Measurements from ENCODE around the gene SLC35F1.

Gene SLC35F1

DNA sequence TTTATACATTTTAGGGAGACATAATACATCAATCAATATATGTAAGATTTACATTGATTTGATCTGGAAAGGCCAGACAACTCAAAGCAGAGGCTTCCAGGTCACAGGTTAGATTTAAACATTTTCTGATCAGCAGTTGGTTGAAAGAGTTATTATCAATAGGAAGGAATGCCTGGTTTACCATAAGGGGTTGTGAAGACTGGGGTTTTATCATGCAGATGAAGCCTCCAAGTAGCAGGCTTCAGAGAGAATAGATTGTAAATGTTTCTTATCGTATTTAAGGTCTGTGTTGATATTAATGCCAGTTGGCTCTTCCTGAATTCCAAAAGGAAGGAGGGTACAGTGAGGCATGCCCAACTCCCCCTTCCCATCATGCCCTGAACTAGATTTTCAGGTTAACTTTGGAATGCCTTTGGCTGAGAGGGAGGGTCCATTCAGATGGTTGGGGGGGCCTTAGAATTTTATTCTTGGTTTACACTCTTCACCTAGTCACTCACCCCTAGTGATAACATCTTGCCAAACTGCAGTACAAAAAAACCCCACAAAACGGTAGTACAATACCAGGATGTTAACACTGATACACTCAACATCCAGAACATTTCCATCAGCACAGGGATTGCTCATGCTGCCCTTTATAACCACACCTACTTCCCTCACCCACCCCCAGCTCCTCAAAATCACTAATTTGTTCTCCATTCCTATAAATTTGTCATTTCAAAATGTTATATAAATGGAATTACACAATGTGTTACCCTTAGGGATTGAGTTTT, 381.5 kb downstream of the SLC35F1 start:
- no peak for DNase-seq

DNA sequence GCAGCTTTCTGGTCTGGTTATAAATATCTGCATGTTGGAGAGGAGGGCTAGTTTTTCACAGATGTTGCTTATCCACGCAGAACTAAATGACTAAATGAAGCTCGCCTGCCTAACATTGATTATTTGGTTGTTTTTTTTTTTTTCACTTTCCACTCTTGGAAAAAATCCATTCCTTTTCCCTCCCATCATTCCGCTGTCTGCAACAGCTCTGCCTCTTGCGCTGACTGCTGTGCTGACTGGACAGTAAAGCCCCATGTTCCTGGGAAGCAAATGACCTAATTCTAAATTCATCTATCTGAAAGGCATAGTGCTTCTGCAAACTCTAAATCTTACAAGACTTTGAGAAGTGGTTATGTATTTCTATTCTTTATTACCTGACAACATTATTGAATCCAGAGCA, 385.5 kb downstream of the SLC35F1 start:
- no peak for DNase-seq

DNA sequence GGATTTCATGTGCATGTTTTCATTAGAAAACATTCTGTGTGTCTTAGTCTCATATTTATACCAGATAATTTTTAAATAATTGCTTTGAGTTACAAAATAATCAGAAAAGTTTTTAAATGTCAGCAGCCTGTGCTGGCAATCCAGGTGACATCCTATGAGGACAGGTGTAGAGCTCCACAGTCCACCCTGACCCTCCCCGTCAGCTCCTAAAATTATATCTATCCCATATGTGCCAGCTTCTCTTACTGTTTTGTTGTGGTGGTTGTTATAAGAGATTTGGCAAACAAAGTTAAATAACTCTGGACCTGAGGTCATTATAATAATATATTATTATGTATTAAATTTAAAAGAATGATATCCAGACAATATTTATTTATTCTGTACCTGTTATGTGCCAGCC, 387.8 kb downstream of the SLC35F1 start:
- DNase-seq, result no peak

DNA sequence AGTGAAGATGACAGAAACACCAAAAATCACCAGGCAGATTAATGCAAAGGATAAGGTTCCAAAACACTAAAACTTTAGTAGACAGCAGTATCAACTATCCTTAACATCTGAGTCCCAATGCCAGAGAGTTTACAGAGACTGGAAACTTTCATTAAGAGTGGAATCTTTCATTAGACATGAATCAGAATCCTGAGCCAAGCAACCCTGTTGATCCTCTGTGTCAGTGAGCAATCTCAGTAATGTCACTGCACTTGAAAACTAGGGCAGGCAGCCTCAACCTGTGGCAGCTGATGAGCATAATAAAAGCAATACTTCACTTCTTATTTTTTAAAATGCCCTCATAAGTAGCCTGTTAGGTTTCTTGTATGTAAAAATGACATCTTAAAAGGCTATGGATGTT, 388.3 kb downstream of the SLC35F1 start:
- no peak for DNase-seq

- no peak for DNase-seq
These were observed 389.3 kb downstream of the SLC35F1 start for GRCh38 chr6:118296129-118296901.

DNA sequence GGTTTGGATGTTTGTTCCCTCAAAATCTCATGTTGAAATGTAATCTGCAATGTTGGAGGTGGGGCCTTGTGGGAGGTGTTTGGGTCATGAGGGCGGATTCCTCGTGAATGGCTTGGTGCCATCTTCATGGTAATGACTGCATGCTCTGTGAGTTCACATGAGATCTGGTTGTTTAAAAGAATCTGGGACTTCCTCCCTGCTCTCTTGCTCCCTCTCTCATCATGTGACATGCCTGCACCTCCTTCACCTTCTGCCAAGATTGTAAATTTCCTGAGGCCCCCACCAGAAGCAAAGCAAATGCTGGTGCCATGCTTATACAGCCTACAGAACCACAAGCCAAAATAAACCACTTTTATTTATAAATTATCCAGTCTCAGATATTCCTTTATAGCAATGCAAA, 390.8 kb downstream of the SLC35F1 start:
- DNase-seq, result peak; percentile 13

DNA sequence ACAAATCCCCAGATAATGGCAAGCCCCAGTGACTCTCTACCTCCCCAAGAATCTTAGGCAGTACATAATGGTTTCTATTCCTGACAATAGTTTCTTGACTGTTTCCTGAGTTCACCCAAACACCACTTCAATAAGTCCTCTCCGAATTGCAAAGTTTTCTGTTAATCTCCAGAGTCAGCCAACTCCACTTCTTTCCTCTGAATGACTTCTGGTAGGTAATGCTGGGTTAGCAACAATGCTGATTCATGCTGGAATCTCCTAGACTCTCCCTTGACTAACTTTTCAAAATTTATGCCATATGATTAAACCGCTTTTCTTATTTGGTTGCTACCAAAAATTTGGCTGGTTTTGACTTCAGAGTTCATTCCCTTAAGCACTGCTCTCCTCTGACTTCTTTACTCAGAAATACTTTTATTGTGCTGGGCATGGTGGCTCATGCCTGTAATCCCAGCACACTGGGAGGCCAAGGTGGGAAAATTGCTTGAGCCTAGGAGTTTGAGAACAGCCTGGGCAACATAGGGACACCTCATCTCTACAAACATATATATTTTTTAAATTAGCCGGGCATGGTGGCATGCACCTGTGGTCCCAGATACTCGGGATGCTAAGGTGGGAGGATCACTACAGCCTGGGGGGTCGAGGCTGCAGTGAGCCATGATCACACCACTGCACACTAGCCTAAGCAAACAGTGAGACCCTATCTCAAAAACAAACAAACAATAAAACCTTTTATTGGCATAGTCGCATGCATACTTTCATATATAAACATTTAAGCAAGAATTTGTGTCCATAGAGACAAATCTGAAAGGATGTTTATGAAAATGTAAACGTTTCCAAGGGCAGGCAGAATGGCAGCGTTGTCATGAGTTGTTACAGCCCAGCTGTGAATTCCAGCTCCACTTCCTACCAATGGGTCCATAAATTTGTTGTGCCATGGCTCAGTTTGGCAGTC, 391.7 kb downstream of the SLC35F1 start:
- no peak for DNase-seq

DNA sequence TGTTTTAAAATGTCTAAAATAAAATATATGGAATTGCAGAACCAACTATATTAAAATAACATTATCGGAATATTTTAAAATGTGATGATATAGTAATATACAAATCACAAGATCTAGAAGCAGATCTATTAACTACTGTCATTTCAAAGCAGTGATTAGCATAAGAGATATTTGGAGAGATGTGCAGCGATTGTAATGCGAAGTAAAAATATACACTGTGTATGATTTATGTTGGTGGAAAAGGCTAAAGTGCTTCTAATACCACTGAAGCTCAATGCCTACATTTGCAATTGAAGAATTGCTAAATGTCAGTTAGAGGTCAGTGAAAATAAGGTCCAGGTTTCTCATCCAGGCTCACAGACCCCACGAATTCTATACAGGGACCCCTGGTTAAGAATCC, 392.4 kb downstream of the SLC35F1 start:
- no peak for DNase-seq

DNA sequence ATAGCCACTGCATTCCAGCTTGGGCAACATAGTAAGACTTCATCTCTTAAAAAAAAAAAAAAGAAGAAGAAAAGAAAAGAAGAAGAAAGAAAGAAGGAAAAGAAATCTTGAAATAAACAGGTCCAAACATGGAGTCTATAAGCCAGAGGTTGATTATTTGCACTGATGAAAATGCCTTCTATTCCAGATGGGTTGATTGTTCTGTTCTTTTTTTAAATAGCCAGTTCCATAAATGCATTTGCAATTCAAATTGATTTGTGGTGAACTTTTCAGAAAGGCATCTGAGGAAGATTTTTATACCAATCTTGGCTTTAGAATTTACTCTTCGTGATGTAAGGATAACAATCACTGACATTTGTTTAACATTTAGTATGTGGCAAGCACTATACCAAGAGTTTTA, 397.3 kb downstream of the SLC35F1 start:
- no peak for DNase-seq

DNA sequence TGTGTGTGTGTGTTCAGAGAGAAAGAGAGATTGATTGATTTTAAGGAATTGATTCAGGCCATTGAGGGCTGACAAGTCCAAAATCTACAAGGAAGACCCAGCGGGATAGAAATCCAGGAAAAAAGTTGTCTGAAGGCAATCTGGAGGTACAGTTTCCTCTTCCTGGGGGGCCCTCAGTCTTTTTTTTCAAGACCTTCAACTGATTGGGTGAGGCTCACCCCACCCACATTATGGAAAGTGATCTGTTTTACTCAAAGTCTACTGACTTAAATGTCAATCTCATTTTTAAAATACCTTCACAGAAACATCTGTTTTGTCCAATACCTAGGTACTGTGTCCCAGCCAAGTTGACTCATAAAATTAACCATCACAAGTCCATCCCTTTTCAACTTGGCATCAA, 398.0 kb downstream of the SLC35F1 start:
- DNase-seq, result no peak

DNA sequence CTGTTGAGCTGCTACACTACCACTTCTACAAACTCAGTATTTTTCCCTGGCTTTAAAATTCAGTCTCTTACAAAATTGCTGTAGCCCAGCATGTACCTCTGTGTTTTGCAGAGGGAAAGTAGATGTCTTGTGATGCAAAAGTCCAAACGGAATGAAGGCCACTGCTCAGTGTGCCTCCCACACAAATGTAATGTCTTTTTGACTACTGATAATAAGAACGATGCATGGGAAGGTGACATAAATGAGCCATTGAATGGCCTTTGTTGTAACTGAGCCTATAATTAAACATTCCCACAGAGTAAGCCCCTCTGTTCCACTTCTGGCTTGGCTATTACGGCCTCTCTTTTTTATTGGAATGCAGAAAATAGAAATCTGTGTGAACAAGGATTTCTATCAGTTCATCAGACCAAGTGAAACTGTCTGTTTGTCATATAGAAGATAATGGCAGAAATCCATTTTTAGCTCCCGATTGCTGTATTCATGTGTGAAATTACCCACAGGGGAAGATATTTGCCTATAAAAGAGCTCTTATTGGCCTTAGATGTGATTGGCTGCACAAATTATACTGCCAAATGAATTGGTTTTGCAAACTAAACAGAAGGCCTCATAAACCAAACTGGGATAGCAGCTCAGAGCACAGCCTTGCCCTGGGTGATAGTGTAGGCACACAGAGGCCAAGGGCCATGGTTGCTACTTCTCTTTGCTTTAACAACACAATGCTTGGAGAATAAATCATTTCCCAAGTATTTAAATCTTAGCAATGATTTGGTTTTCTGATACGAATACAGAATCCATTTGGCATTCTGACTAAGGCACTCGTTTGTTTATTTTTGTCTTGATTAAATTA, 399.6 kb downstream of the SLC35F1 start:
- no peak for DNase-seq

GRCh38 chr6:118307581-118307980, 400.5 kb downstream of the SLC35F1 start:
- DNase-seq, result no peak

DNA sequence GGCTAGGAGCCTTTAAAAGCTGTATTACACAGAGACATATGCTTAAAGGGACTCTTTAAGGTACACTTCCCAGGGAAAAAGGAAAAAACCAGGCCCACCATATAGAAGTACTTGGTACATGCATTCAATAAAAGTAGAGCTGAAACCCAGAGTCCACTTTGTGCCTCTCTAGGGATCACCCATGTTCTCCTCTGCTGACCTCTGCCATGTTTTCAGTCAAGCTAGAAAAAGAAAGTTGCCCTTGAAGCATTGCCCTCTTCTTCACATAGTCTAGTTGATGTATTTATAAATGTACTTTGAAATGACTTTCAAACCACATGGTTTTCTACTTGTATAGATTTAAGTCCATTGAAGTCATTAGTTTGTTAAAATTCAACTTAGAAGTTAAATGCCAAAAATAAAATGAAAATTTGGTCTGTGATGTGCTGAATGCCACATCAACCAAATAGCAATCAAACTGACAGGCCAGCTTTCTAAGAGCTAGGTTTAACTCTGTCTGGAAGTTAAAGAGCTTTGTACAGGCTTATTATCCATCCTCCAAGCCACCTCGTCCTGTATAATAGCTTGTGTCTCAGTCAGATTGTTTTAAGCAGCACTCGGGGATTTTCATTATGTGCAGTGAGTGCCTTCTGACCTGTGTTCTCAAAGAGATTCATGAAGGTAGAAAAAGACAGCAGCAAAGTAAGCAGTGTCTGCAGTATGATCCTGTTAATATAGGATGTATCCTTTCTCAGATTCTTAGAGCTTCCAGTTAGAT, 402.5 kb downstream of the SLC35F1 start:
- no peak for DNase-seq

GRCh38 chr6:118313208-118313607, 406.1 kb downstream of the SLC35F1 start:
- DNase-seq, result no peak

DNA sequence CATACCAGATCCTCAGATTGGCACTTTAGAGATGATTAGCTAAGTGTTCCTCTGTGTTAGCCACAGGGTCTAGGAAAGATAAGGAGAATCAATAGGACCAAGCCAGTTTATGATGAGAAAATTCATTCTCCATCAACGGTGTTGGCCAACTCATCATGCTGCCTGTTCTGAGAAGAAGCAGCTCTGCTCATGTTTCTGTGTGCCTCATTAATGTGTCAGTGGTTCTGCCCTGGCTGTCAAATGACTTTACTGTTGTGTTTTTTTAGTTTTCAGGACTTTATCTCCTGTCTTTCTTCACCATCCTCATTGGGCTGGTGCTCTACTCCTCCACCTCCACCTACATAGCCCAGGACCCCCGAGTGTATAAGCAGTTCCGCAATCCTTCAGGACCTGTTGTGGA, 406.7 kb downstream of the SLC35F1 start:
- no peak for DNase-seq

DNA sequence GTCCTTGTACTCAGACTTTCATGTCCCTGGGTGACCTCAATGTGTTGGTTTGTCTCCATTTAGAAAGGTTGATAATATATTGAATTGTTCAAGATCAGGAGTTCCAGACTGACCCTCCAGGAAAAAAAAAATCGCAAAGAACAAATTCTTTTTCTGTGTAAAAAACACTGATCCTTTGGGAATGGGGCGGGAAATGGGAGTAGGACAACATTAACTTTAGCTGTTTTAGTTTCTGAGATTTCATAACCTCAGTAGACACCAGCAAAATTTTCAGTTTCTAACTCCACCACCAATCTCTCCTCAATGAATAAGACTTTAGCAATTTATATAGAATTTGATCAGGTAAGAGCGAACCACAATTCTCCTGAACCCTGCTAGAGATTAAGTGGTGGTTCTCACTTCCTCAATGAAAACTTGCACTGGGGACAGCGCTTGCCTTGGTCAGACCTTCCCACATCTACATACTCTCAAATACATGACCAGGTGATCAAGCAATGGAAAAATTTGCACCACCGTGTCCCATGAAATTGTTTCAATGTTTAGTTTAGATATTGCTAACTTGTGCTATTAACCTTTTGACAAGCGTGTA, 409.8 kb downstream of the SLC35F1 start:
- DNase-seq, result no peak

- no peak for DNase-seq
These were observed 410.8 kb downstream of the SLC35F1 start for GRCh38 chr6:118317581-118318563.

DNA sequence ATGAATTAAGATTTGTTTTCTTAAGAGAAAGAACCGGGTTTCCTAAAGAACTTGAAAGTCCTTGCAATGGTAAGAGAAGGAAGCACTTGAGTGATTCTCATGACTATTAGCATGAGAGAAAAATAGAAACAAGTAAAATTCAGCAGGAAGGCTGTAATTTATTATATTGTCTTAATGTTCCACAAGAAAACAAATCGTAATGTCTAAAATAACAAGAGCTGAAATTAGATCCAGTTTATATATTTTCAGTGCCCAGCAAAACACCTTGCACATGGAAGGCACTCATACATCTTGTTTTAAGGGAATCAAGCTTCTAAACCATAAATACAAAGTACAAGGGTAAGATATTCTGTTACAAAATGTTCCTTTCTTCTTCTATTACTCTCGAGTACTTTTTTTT, 411.6 kb downstream of the SLC35F1 start:
- no peak for DNase-seq

DNA sequence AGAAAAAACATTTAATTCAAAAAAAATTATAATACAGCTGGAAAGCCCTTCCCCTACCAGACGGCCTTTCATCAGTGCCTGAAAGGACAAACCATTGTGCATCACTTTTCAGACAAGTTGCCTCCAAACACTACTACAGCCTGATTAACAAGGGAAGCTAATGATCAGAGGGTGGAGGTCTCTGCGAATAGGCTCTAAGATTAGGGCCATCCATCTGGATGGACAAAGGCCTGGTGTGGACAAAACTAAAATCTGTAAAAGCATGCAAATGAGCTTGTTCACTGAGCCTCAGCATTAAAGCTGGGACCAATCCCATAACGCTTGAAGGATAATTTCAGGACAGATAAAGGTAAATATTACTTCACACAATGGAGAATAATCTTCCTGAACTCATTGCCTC, 412.4 kb downstream of the SLC35F1 start:
- no peak for DNase-seq

Data from NCI-H226 (cell line).